Glutamatergic neuron (in vitro differentiated cells): ENCODE results near the gene PPP3CB. TPM values are rescaled to one million over a fixed set of nuclear protein-coding genes. Genes with fewer than 3 reads are reported as not detected.
A peak's percentile ranks its signal among the peaks of the same experiment; 100 is the strongest.

Experiments
- DNase-seq: peaks from one replicate; pipeline ENCODE4 v3.0.0; 2022
- H3K27ac Mint-ChIP-seq: one replicate; pipeline ENCODE4 v1.8.0; 2020; ENCODE audit warnings: mild to moderate bottlenecking, mixed read lengths, inconsistent platforms; ENCODE audit not compliant: unreplicated experiment
- H3K27me3 Mint-ChIP-seq: one replicate; pipeline ENCODE4 v1.8.0; 2020; ENCODE audit warnings: mild to moderate bottlenecking, moderate library complexity, mixed read lengths, inconsistent platforms; ENCODE audit not compliant: unreplicated experiment
- H3K36me3 Mint-ChIP-seq: one replicate; pipeline ENCODE4 v1.8.0; 2020; ENCODE audit warnings: mild to moderate bottlenecking, mixed read lengths, inconsistent platforms; ENCODE audit not compliant: unreplicated experiment
- H3K4me1 Mint-ChIP-seq: one replicate; pipeline ENCODE4 v1.8.0; 2020; ENCODE audit warnings: mild to moderate bottlenecking, low read depth, mixed read lengths, inconsistent platforms; ENCODE audit not compliant: unreplicated experiment
- H3K4me3 Mint-ChIP-seq: one replicate; pipeline ENCODE4 v1.8.0; 2020; ENCODE audit warnings: mild to moderate bottlenecking, mixed read lengths, inconsistent platforms; ENCODE audit not compliant: unreplicated experiment
- H3K9me3 Mint-ChIP-seq: one replicate; pipeline ENCODE4 v1.8.0; 2020; ENCODE audit warnings: mild to moderate bottlenecking, moderate library complexity, mixed read lengths, inconsistent platforms; ENCODE audit not compliant: unreplicated experiment
- CTCF ChIP-seq: fragments of 200-600 bp; sonication (generic); IDR thresholded peaks from one replicate; pipeline ENCODE4 v1.5.0; 2021; ENCODE audit not compliant: partially characterized antibody, unreplicated experiment
- total RNA-seq: library from RNA; stranded (reverse); fragmentation: NEBNext Ultra II Directional; extraction: Animal tissue kit (Norgen Biotek cat#: 25700); gene quantifications from one replicate; pipeline ENCODE4 v1.2.1, GENCODE V29; 2021; ENCODE audit not compliant: unreplicated experiment

Gene PPP3CB
- total RNA-seq, 1 donor from 2014 or later = 67.9 TPM

- Mint-ChIP-seq H3K9me3 (peaks cover 2% of the 10 kb centered on the region), H3K36me3 (peaks cover 4% of the 10 kb centered on the region)
Measured at GRCh38 chr10:73424478-73424877, 71.3 kb downstream of the PPP3CB start.

GRCh38 chr10:73423309-73423708 is 72.5 kb downstream of the PPP3CB start:
- DNase-seq = no peak
- Mint-ChIP-seq H3K4me1 (peaks cover 6% of the 10 kb centered on the region), H3K4me3 (no peak overlapping the region), H3K9me3 (peaks cover 2% of the 10 kb centered on the region), H3K27me3 (peaks cover 2% of the 10 kb centered on the region), H3K27ac (no peak overlapping the region), H3K36me3 (peaks cover 4% of the 10 kb centered on the region)
- TF ChIP-seq CTCF = no peak

More at GRCh38 chr10:73424478-73424877, 71.3 kb downstream of the PPP3CB start:
- no peaks in the 10 kb centered on the region for H3K27me3 Mint-ChIP-seq
- peak overlapping the region; percentile 82 for H3K27ac Mint-ChIP-seq
- DNase-seq = no peak
- H3K4me1 Mint-ChIP-seq = peaks cover 6% of the 10 kb centered on the region
- H3K4me3 Mint-ChIP-seq = peak overlapping the region; percentile 2
- TF ChIP-seq CTCF = no peak

- no peak for TF ChIP-seq CTCF
- peaks cover 2% of the 10 kb centered on the region for H3K27me3 Mint-ChIP-seq
- peaks cover 4% of the 10 kb centered on the region for H3K9me3 Mint-ChIP-seq
- no peaks in the 10 kb centered on the region for H3K36me3 Mint-ChIP-seq
- peaks cover 11% of the 10 kb centered on the region for H3K4me1 Mint-ChIP-seq
- DNase-seq = no peak
- H3K27ac Mint-ChIP-seq = no peak overlapping the region
- no peak overlapping the region for H3K4me3 Mint-ChIP-seq
Measured at GRCh38 chr10:73416571-73416970, 79.3 kb downstream of the PPP3CB start.

- Mint-ChIP-seq H3K4me1 (peaks cover 18% of the 10 kb centered on the region), H3K4me3 (peak overlapping the region; percentile 88), H3K27me3 (peaks cover 4% of the 10 kb centered on the region), H3K36me3 (no peaks in the 10 kb centered on the region), H3K9me3 (peaks cover 4% of the 10 kb centered on the region), H3K27ac (peak overlapping the region; percentile 31)
- DNase-seq = no peak
- TF ChIP-seq CTCF = no peak
Measured at GRCh38 chr10:73414230-73414945, 81.4 kb downstream of the PPP3CB start.

GRCh38 chr10:73413528-73414229 is 82.1 kb downstream of the PPP3CB start, which contains the start of gene ANXA7:
Gene ANXA7, minus strand, starts transcription at chr10:73414058. Its CDS starts 13,202 bp downstream, at chr10:73400856.
- peaks cover 22% of the 10 kb centered on the region for H3K4me1 Mint-ChIP-seq
- no peak for TF ChIP-seq CTCF
- no peaks in the 10 kb centered on the region for H3K36me3 Mint-ChIP-seq
- peaks cover 2% of the 10 kb centered on the region for H3K27me3 Mint-ChIP-seq
- H3K4me3 Mint-ChIP-seq = peak within 1 kb of the TSS; percentile 93
- H3K9me3 Mint-ChIP-seq = peaks cover 4% of the 10 kb centered on the region
- DNase-seq = peak; percentile 98
- H3K27ac Mint-ChIP-seq = peak within 1 kb of the TSS; percentile 94
